Measurements from ENCODE around the gene OR52E2. TPM values are rescaled to one million over a fixed set of nuclear protein-coding genes. Genes with fewer than 3 reads are reported as not detected.

The OR52E2 gene
- total RNA-seq, 1 experiment from 2014 or later, result not detected

DNA sequence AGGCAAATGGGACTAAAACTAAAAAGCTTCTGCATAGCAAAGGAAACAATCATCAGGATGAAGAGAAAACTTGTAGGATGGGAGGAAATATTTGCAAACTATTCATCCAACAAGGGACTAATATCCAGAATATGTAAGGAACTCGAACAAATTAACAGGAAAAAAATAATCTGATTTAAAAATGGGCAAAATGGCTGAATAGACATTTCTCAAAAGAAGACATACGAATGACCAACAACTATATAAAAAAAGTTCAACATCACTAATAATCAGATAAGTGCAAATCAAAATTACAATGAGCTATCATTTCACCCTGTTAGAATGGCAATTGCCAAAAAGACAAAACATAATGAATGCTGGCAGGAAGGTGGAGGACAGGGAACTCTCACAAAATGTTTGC lies 22.0 kb upstream of the OR52E2 start:
- Mint-ChIP-seq H3K27ac (no peak overlapping the region), H3K4me3 (no peak overlapping the region), H3K9me3 (no peaks in the 10 kb centered on the region), H3K4me1 (no peaks in the 10 kb centered on the region), H3K27me3 (ENCODE audit: low read depth) (no peaks in the 10 kb centered on the region; the same call in 1 of the 2 replicates), H3K36me3 (ENCODE audit: insufficient read depth in 1 of 3, low read depth in 3 of 3) (no peaks in the 10 kb centered on the region)
- Histone ChIP-seq H3K23ac (ENCODE audit: insufficient read length, low read depth, low read length) (no peak overlapping the region), H3K9me3 (ENCODE audit: control insufficient read depth, low read depth, low read length) (no peaks in the 10 kb centered on the region), H3K27ac (ENCODE audit: insufficient read length, low read depth, low read length) (no peak overlapping the region), H3K4me2 (ENCODE audit: insufficient read depth, insufficient read length, low read length) (no peak overlapping the region), H2AFZ (ENCODE audit: low read length) (no peak overlapping the region), H3K14ac (ENCODE audit: insufficient read depth, low read length) (no peak overlapping the region), H3K27me3 (ENCODE audit: insufficient read depth, low read length) (no peaks in the 10 kb centered on the region), H4K8ac (replicated peaks; ENCODE audit: insufficient read length, low read depth, low read length) (no peak overlapping the region), H3K4ac (ENCODE audit: low read depth, low read length) (no peak overlapping the region), H3K79me1 (ENCODE audit: insufficient read depth, low read depth, low read length, poor library complexity, severe bottlenecking) (no peaks in the 10 kb centered on the region), H3K4me1 (ENCODE audit: insufficient read depth, low read length) (no peaks in the 10 kb centered on the region), H4K91ac (ENCODE audit: insufficient read length, low read depth, low read length) (no peak overlapping the region), H4K20me1 (ENCODE audit: control insufficient read depth, insufficient read depth, insufficient read length) (no peaks in the 10 kb centered on the region), H3K23me2 (ENCODE audit: insufficient read length, low read depth, low read length, poor library complexity, severe bottlenecking) (no peaks in the 10 kb centered on the region), H3K18ac (ENCODE audit: insufficient read length, low read depth, low read length) (no peak overlapping the region), H3K9ac (ENCODE audit: extremely low read depth, insufficient read length, low read length) (no peak overlapping the region), H3T11ph (ENCODE audit: low read length) (no peak overlapping the region), H3K56ac (ENCODE audit: insufficient read length, low read depth, low read length) (no peak overlapping the region), H3K79me2 (ENCODE audit: insufficient read depth, low read length) (no peaks in the 10 kb centered on the region), H2BK120ac (ENCODE audit: low read depth, low read length, poor library complexity, severe bottlenecking) (no peak overlapping the region), H2BK20ac (ENCODE audit: low read depth, low read length, poor library complexity, severe bottlenecking) (no peak overlapping the region), H4K5ac (ENCODE audit: insufficient read length, low read depth, low read length) (no peak overlapping the region), H2BK5ac (ENCODE audit: insufficient read length, low read length) (no peak overlapping the region), H2BK12ac (ENCODE audit: insufficient read length, low read depth, low read length) (no peak overlapping the region), H2BK15ac (ENCODE audit: low read depth, low read length) (no peak overlapping the region), H2AK5ac (ENCODE audit: insufficient read length, low read length) (no peak overlapping the region)
- DNase-seq, result no peak
- TF ChIP-seq, protein P1, sequence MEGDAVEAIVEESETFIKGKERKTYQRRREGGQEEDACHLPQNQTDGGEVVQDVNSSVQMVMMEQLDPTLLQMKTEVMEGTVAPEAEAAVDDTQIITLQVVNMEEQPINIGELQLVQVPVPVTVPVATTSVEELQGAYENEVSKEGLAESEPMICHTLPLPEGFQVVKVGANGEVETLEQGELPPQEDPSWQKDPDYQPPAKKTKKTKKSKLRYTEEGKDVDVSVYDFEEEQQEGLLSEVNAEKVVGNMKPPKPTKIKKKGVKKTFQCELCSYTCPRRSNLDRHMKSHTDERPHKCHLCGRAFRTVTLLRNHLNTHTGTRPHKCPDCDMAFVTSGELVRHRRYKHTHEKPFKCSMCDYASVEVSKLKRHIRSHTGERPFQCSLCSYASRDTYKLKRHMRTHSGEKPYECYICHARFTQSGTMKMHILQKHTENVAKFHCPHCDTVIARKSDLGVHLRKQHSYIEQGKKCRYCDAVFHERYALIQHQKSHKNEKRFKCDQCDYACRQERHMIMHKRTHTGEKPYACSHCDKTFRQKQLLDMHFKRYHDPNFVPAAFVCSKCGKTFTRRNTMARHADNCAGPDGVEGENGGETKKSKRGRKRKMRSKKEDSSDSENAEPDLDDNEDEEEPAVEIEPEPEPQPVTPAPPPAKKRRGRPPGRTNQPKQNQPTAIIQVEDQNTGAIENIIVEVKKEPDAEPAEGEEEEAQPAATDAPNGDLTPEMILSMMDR (conservative IDR thresholded peaks at IDR 0.05), result no peak
- no CpG with 5 or more reads among the region's 2 CpGs for WGBS (ENCODE audit: extremely low coverage, insufficient read length, low lambda C conversion rate)

All from H9 (cell line).